Vagina (tissue), 2 donors: ENCODE results near the gene PDE4D.

Experiments
- CTCF ChIP-seq, 3 experiments: fragments of 450-650 bp in 2 of 3; fragments of 200-600 bp in 1 of 3; sonication (generic) in 1 of 3; IDR thresholded peaks; one replicate each; pipeline ENCODE4 v1.5.1; 2017 to 2019; ENCODE audit warnings: antibody characterized with exemption in 3 of 3, mild to moderate bottlenecking in 2 of 3, moderate library complexity in 2 of 3
- POLR2A ChIP-seq, 2 donors: fragments of 450-650 bp; IDR thresholded peaks; one replicate each; pipeline ENCODE4 v1.6.1; 2017; ENCODE audit warnings: antibody characterized with exemption in 2 of 2, mild to moderate bottlenecking in 2 of 2, moderate library complexity in 2 of 2

- TF ChIP-seq CTCF (IDR thresholded peaks at IDR 0.05) (no peak), POLR2A (IDR thresholded peaks at IDR 0.05) (no peak)
Measured at GRCh38 chr5:59222687-59223511, 670.6 kb downstream of the PDE4D start.
